OCI-LY7 (cell line): ENCODE results near the gene LMX1B. TPM values are rescaled to one million over a fixed set of nuclear protein-coding genes. Genes with fewer than 3 reads are reported as not detected.
"Not testable (repeated sequence)": the region's sequence is repeated elsewhere in the genome, so short reads cannot be mapped to it uniquely, and the experiment has no call there.

ENCODE experiments used
- BruUV-seq: library from RNA; stranded (reverse); fragments of 400-500 nt; replicated peaks from 2 replicates; lab custom pipeline; 2021; lab: Mats Ljungman, UMichigan
- CTCF ChIA-PET: fragments of 300-600 bp; sonication (Branson Sonifier 250); formaldehyde crosslinking; loops from one replicate; lab custom pipeline; 2022; ENCODE audit warnings: antibody characterized with exemption; ENCODE audit not compliant: unreplicated experiment; lab: Charles Lee
- POLR2A ChIA-PET: fragments of 300-600 bp; sonication (Branson Sonifier 250); formaldehyde crosslinking; loops from one replicate; lab custom pipeline; 2022; ENCODE audit warnings: antibody characterized with exemption; lab: Charles Lee
- DNase-seq: peaks from one replicate; pipeline ENCODE4 v3.0.0-alpha.2; 2015; ENCODE audit warnings: low spot score
- H2AFZ ChIP-seq: fragments of 200-600 bp; sonication (generic), shearing (Covaris generic); 2 replicates; pipeline ENCODE4 v1.6.1; 2014; ENCODE audit warnings: mild to moderate bottlenecking, antibody characterized with exemption, low read length, moderate library complexity
- H3K27ac ChIP-seq: fragments of 200-600 bp; sonication (generic); 2 replicates; pipeline ENCODE4 v1.5.1; 2014; ENCODE audit warnings: mixed run types, low read depth, mild to moderate bottlenecking, moderate library complexity, low read length, inconsistent platforms; ENCODE audit not compliant: poor library complexity, severe bottlenecking
- H3K36me3 ChIP-seq: fragments of 200-600 bp; sonication (generic); 2 replicates; pipeline ENCODE4 v1.6.1; 2014; ENCODE audit warnings: mild to moderate bottlenecking, antibody characterized with exemption, low read length, moderate library complexity, mixed read lengths; ENCODE audit not compliant: insufficient read depth
- H3K4me1 ChIP-seq: fragments of 200-600 bp; sonication (generic); 2 replicates; pipeline ENCODE4 v1.5.1; 2014; ENCODE audit warnings: mild to moderate bottlenecking, low read length; ENCODE audit not compliant: insufficient read depth, poor library complexity, severe bottlenecking
- H3K4me2 ChIP-seq: fragments of 200-600 bp; sonication (generic); 2 replicates; pipeline ENCODE4 v1.6.1; 2014; ENCODE audit warnings: mild to moderate bottlenecking, low read length
- H3K4me3 ChIP-seq: fragments of 200-600 bp; sonication (generic); 2 replicates; pipeline ENCODE4 v1.5.1; 2014; ENCODE audit warnings: mild to moderate bottlenecking, low read depth, low read length; ENCODE audit not compliant: poor library complexity, severe bottlenecking
- H3K79me2 ChIP-seq: fragments of 200-600 bp; sonication (generic); 2 replicates; pipeline ENCODE4 v1.6.1; 2016; ENCODE audit warnings: low read depth, mild to moderate bottlenecking, low read length, moderate library complexity, mixed read lengths; ENCODE audit not compliant: insufficient read depth
- H3K9me2 ChIP-seq: fragments of 200-600 bp; sonication (generic); 2 replicates; pipeline ENCODE4 v1.6.1; 2016; ENCODE audit warnings: mild to moderate bottlenecking, low read length, mixed read lengths; ENCODE audit not compliant: insufficient read depth
- H3K9me3 ChIP-seq: fragments of 200-600 bp; sonication (generic); 2 replicates; pipeline ENCODE4 v1.6.1; 2014; ENCODE audit warnings: mild to moderate bottlenecking, mixed run types, low read length, mixed read lengths
- H4K20me1 ChIP-seq: fragments of 200-600 bp; sonication (generic); 2 replicates; pipeline ENCODE4 v1.6.1; 2014; ENCODE audit warnings: mild to moderate bottlenecking, antibody characterized with exemption, low read length, moderate library complexity, mixed read lengths; ENCODE audit not compliant: insufficient read depth
- CTCF ChIP-seq: fragments of 200-600 bp; sonication (generic); conservative IDR thresholded peaks from 2 replicates; pipeline ENCODE4 v1.5.1; 2014; ENCODE audit warnings: mild to moderate bottlenecking, antibody characterized with exemption, low read length, moderate library complexity, mixed read lengths
- EZH2phosphoT487 ChIP-seq: fragments of 200-600 bp; sonication (generic); IDR thresholded peaks from 2 replicates; pipeline ENCODE4 v1.6.1; 2018; ENCODE audit warnings: low read depth, borderline replicate concordance, mild to moderate bottlenecking, mixed run types, antibody characterized with exemption, low read length, moderate library complexity, mixed read lengths
- intact Hi-C: fragments of 100-400 bp; cut with micrococcal nuclease; formaldehyde crosslinking; loops from one replicate; pipeline ENCODE4 v1.10.0; 2022; ENCODE audit not compliant: unreplicated experiment
- total RNA-seq, 2 experiments: library from RNA; depleted of rRNA in 1 of 2; stranded (reverse); fragments of >200 nt in 1 of 2; shearing (Covaris generic) in 1 of 2; gene quantifications; 2 replicates each; pipeline ENCODE4 v1.2.3, GENCODE V29; 2014 to 2022

Gene LMX1B
- total RNA-seq, 2 experiments from 2014 or later: not detected

- Histone ChIP-seq H2AFZ (no peak overlapping the region), H3K79me2 (no peaks in the 10 kb centered on the region), H3K4me2 (no peak overlapping the region), H3K27ac (no peak overlapping the region), H3K4me1 (no peaks in the 10 kb centered on the region), H4K20me1 (no peaks in the 10 kb centered on the region), H3K4me3 (no peak overlapping the region), H3K9me2 (no peaks in the 10 kb centered on the region), H3K36me3 (no peaks in the 10 kb centered on the region), H3K9me3 (no peaks in the 10 kb centered on the region)
- POLR2A ChIA-PET: interaction anchor here (1.2 kb wide), 1 partner anchor 20 kb away, joined by 3 read pairs; no protein-coding TSS in a partner anchor
- TF ChIP-seq EZH2phosphoT487: no peak
- TF ChIP-seq CTCF: no peak
- no TSS peak for BruUV-seq
- CTCF ChIA-PET: interaction anchor here (0.6 to 1.1 kb wide), 2 partner anchors 75 to 99 kb away, joined by 3 to 14 read pairs; no protein-coding TSS in a partner anchor
- intact Hi-C loops: no loop called here
- no peak for DNase-seq
Observed at GRCh38 chr9:126707083-126707482, 93.4 kb downstream of the LMX1B start.

GRCh38 chr9:126707712-126708111 is 94.0 kb downstream of the LMX1B start:
- H3K4me1 ChIP-seq, H3K9me2 ChIP-seq, DNase-seq, H3K4me3 ChIP-seq, H3K9me3 ChIP-seq, H3K4me2 ChIP-seq, H2AFZ ChIP-seq, H3K27ac ChIP-seq, CTCF ChIA-PET, BruUV-seq, intact Hi-C loops, H3K36me3 ChIP-seq, H3K79me2 ChIP-seq, H4K20me1 ChIP-seq: not testable (repeated sequence)
- POLR2A ChIA-PET: interaction anchor here (1.2 kb wide), 1 partner anchor 20 kb away, joined by 3 read pairs; no protein-coding TSS in a partner anchor

GRCh38 chr9:126708178-126708577 is 94.5 kb downstream of the LMX1B start:
- Histone ChIP-seq H3K4me1 (no peaks in the 10 kb centered on the region), H3K9me2 (no peaks in the 10 kb centered on the region), H3K4me3 (no peak overlapping the region), H4K20me1 (no peaks in the 10 kb centered on the region), H3K27ac (no peak overlapping the region), H3K36me3 (no peaks in the 10 kb centered on the region), H3K9me3 (no peaks in the 10 kb centered on the region), H2AFZ (no peak overlapping the region), H3K4me2 (no peak overlapping the region), H3K79me2 (no peaks in the 10 kb centered on the region)
- CTCF ChIA-PET: no interaction called here
- TF ChIP-seq CTCF (no peak), EZH2phosphoT487 (no peak)
- no TSS peak for BruUV-seq
- POLR2A ChIA-PET: interaction anchor here (0.6 kb wide), 1 partner anchor 71 kb away, joined by 4 read pairs; no protein-coding TSS in a partner anchor
- no peak for DNase-seq
- intact Hi-C loops: no loop called here
